GM06990 (cell line): ENCODE measurements around the gene SNAPC4.
"Not testable (repeated sequence)": the region's sequence is repeated elsewhere in the genome, so short reads cannot be mapped to it uniquely, and the experiment has no call there.

Experiments used
- DNase-seq: peaks from one replicate; pipeline ENCODE4 v3.0.0-alpha.2; 2011; ENCODE audit not compliant: insufficient read length; ENCODE audit errors: extremely low read depth
- H3K27me3 ChIP-seq: replicated peaks from 2 replicates; pipeline ENCODE4 v1.6.0; 2011; ENCODE audit warnings: low read length; ENCODE audit not compliant: control insufficient read depth, insufficient read depth
- H3K36me3 ChIP-seq: 2 replicates; pipeline ENCODE4 v1.5.1; 2011; ENCODE audit warnings: low read length; ENCODE audit not compliant: control insufficient read depth, insufficient read depth
- H3K4me3 ChIP-seq: replicated peaks from 2 replicates; pipeline ENCODE4 v1.5.1; 2011; ENCODE audit warnings: low read depth, mild to moderate bottlenecking, control low read depth, low read length
- CTCF ChIP-seq: IDR thresholded peaks from 2 replicates; pipeline ENCODE4 v1.5.1; 2011; ENCODE audit warnings: low read length, control low read depth, mild to moderate bottlenecking, inconsistent platforms; ENCODE audit not compliant: insufficient read depth, poor library complexity, severe bottlenecking

Gene SNAPC4

GRCh38 chr9:136431782-136432350, 31.9 kb upstream of the SNAPC4 start:
- Histone ChIP-seq H3K36me3 (peaks cover 17% of the 10 kb centered on the region), H3K27me3 (no peaks in the 10 kb centered on the region), H3K4me3 (no peak overlapping the region)
- no peak for DNase-seq
- TF ChIP-seq CTCF, result no peak

GRCh38 chr9:136430588-136431234, 30.7 kb upstream of the SNAPC4 start:
- Histone ChIP-seq H3K4me3 (no peak overlapping the region), H3K27me3 (no peaks in the 10 kb centered on the region), H3K36me3 (peaks cover 14% of the 10 kb centered on the region)
- DNase-seq, result no peak
- no peak for TF ChIP-seq CTCF

- no peak for DNase-seq
- TF ChIP-seq CTCF, result no peak
- Histone ChIP-seq H3K4me3 (no peak overlapping the region), H3K27me3 (no peaks in the 10 kb centered on the region), H3K36me3 (peaks cover 12% of the 10 kb centered on the region)
These were observed 29.9 kb upstream of the SNAPC4 start for GRCh38 chr9:136429683-136430491.

- no peak for TF ChIP-seq CTCF
- Histone ChIP-seq H3K4me3 (no peak overlapping the region), H3K27me3 (no peaks in the 10 kb centered on the region), H3K36me3 (peaks cover 12% of the 10 kb centered on the region)
- DNase-seq, result no peak
These were observed 29.2 kb upstream of the SNAPC4 start for GRCh38 chr9:136429075-136429628.

GRCh38 chr9:136426787-136427186, 26.8 kb upstream of the SNAPC4 start:
- H3K27me3 ChIP-seq, result no peaks in the 10 kb centered on the region
- TF ChIP-seq CTCF, result no peak
- no peak overlapping the region for H3K4me3 ChIP-seq
- H3K36me3 ChIP-seq, result peaks cover 21% of the 10 kb centered on the region
- no peak for DNase-seq

GRCh38 chr9:136425367-136425766, 25.4 kb upstream of the SNAPC4 start:
- H3K27me3 ChIP-seq, H3K4me3 ChIP-seq, DNase-seq: not testable (repeated sequence)
- peaks cover 17% of the 10 kb centered on the region for H3K36me3 ChIP-seq
